ENCODE results near the gene DMXL1.
A peak's percentile ranks its signal among the peaks of the same experiment; 100 is the strongest.
"Not testable (repeated sequence)": the region's sequence is repeated elsewhere in the genome, so short reads cannot be mapped to it uniquely, and the experiment has no call there.

The DMXL1 gene

DNA sequence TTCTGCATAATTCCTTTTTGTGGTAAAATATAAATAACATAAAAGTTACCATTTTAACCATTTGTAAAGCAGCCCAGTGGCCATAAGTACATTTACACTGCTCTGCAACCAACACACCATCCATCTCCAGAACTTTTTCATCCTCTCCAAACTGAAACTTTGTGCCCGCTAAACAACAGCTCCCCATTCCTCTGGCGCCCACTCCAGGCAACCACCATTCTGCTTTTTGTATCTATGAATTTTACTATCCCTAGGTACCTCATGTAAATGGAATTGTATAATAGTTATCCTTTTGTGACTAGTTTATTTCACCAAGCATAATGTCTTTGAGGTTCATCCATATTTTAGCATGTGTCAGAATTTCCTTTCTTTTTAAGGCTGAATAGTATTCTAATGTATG, 141.1 kb downstream of the DMXL1 start:
- DNase-seq = no peak

DNA sequence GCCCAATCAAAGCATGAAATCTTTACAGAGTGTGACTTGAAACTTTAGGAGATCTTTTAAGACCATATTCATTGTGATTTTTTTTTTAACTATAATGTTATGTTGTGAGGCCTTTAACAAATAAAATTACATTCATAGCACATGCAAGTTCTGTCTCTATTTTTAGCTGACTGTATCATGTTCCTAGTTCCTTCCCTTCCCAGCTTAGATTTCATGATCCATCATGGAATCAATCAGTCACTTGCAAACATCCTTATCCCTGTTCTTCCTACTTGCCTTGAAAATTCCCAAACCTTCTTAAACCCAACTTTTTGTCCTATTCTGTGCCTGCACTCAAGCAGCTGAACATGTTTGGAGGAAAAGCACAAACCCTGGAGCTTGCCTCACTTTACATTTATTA, 141.8 kb downstream of the DMXL1 start:
- no peak for DNase-seq

DNA sequence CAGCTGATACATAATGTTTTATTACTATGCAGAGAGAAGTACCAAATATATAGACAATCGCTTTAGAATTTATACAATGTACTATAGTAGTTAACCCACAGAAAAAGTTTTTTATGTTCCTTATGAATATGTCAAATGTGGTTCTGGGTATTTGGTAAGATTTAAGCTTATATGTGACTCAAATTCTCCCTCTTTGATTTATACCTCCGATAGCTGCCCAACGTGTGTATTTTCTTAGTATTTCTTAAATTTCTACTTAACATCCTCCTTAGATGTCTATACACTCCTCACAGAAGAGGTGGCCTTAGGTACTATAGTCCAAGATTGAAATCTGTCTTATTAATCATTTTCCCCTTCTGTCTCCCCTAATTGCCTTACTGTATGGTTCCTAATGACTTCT, 146.3 kb downstream of the DMXL1 start:
- no peak for DNase-seq

- DNase-seq = no peak
Measured at GRCh38 chr5:119218830-119219782, 148.2 kb downstream of the DMXL1 start.

DNA sequence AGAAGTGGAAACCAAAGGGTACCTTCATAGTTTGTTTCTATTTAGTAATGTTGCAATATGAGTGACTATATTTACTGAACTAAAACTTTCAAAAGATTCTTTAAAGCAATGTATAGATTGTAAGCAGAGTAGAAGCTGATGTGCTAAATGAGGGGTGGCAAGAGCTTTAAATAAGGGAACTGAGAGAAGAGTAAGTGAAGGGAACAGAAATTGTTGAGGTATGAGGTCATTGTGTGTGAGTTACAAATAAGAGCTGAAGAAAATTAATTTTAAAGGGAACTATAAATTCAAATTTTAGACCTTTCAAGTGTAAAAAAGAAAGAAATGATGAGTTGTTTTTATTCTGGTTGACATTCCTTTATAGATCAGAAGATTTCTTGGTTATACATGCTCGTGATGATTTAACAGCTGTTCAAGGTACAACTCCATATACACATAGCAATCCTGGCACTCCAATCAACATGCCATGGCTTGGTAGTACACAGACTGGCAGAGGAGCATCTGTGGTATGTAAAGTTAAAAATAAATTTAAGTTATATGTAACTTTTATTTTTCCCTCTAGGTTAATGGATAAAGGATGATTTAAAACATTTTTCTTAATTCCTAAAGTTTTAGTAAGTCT, 149.8 kb downstream of the DMXL1 start:
- no peak for DNase-seq

DNA sequence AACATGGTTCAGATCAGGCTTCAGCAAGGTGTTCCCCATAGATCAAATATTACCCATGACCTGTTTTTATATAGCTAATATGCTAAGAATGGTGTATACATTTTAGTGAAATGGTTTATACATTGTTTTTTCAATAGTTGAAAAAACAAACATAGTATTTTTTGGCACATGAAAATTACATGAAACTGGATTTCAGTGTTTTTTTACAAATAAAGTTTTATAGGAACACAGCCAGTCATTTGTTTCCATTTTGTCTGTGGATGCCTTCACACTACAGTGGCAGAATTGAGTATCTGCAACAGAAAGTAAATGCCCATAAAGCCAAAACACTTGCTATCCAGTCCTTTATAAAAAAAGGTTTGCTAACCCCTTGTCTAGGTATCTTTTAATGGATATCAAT, 150.4 kb downstream of the DMXL1 start:
- no peak for DNase-seq

DNA sequence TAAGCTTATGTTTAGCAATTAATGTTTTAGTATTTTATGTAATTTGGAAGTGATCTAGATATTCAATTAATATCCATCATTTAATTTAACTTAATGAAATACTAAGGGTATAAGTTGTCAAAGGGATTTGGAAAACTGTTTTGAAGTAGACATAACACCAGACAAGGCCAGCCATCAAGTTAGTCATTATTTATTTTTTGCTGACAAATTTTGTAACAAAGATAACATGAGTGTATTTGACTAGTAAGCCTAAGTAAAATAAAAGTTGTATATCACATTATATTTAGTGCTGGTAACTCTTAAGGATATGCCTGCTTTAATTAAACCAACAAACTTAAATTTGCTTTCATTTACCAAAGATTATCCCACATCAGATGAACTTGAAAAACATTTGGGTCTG, 159.1 kb downstream of the DMXL1 start:
- DNase-seq = no peak

- no peak for DNase-seq
Measured at GRCh38 chr5:119238265-119239118, 167.6 kb downstream of the DMXL1 start.

DNA sequence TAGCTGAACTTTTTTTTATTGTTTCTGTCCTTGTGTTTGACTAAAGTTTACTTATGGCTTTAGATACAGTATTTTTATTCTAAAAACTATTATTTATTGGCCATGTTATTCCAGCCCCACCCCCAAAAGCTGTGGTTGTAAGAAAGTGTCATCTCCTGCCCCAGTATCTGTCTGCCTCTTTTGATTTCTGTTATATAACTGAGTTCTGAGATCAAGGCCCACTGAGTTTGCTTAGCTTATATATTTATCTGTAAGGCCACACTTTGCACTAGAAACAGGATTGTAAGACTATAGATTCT, 168.2 kb downstream of the DMXL1 start:
- no peak for DNase-seq

GRCh38 chr5:119239826-119240225, 168.9 kb downstream of the DMXL1 start:
- not testable (repeated sequence) for DNase-seq

- DNase-seq = no peak
Measured at GRCh38 chr5:119243888-119244287, 173.0 kb downstream of the DMXL1 start.

- DNase-seq = no peak
Measured at GRCh38 chr5:119250946-119251901, 180.3 kb downstream of the DMXL1 start.

DNA sequence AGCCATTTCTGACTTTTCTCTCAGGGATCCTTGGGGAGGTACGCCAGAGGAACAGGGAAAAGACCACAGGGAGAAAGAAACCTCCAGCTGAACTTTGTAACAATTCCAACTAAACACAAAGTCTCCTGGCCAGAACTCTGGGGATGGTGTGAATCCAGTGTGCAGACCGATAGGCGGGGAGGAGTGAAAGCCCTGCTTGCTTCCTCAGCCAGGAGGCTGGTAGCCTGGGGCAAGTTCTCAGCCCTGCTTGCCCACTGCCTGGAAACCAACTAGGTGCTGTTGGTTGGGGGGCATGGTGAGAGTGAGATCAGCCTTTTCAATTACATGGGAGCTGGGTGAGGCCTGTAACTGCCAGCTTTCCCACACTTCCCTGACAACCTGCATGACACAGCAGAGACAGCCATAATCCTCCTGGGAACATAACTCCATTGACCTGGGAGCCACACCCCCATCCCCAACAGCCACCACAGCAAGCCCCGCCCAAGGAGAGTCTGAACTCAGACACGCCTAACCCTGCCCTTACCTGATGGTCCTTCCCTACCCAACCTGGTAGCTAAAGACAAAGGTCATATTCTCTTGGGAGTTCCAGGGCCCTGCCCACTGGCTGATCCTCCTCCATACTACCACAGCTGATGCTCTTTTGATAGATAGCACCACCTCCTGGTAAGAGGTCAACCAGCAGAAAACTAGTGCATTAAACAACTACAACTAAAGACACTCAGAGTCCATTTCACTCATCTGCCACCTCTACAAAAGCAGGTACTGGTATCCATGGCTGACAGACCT, 184.9 kb downstream of the DMXL1 start:
- no peak for DNase-seq

DNA sequence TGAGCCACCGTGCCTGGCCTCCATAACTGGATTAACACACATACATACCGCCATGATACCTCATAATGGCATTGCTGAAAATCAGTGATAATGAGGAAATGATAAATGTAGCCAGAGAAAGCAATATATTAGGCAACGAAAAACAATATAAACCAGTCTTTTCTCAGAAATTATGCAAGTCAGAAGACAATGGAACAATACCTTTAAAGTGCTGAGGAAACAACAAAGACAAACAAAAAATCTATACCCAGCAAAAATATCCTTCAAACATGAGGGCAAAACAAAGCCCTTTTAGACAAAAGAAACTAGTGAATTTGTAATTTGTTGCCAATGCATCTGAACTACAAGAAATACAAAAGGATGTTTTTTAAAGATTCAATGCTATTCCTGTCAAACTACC, 186.7 kb downstream of the DMXL1 start:
- DNase-seq = no peak

GRCh38 chr5:119263639-119264038, 192.8 kb downstream of the DMXL1 start:
- DNase-seq = no peak

GRCh38 chr5:119264186-119264585, 193.3 kb downstream of the DMXL1 start:
- DNase-seq = no peak

DNA sequence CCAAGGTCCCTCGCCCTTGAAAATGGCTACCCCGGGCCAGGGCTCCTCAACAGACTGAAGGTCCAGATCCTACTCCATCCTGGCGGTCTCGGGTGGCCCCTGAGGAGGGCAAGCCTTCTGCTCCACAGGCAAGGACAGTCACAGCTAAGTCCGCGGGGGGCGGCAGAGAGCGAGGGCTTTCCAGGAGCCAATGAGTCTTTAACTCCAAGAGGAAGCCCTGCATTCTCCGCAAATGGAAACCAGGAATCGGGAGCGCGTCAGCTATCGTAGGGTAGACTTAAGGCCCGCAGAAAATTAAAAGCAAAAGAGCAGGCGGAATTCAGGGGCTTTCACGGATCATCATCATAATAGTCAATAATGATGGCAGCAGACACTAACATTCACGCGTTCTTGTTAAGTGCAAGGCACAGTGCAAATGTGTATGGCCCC, 197.1 kb downstream of the DMXL1 start:
- DNase-seq = peak; percentile 18 to 88 (median 78)

GRCh38 chr5:119268387-119269060, 197.6 kb downstream of the DMXL1 start:
- peak; percentile 66 to 93 (median 87) for DNase-seq

DNA sequence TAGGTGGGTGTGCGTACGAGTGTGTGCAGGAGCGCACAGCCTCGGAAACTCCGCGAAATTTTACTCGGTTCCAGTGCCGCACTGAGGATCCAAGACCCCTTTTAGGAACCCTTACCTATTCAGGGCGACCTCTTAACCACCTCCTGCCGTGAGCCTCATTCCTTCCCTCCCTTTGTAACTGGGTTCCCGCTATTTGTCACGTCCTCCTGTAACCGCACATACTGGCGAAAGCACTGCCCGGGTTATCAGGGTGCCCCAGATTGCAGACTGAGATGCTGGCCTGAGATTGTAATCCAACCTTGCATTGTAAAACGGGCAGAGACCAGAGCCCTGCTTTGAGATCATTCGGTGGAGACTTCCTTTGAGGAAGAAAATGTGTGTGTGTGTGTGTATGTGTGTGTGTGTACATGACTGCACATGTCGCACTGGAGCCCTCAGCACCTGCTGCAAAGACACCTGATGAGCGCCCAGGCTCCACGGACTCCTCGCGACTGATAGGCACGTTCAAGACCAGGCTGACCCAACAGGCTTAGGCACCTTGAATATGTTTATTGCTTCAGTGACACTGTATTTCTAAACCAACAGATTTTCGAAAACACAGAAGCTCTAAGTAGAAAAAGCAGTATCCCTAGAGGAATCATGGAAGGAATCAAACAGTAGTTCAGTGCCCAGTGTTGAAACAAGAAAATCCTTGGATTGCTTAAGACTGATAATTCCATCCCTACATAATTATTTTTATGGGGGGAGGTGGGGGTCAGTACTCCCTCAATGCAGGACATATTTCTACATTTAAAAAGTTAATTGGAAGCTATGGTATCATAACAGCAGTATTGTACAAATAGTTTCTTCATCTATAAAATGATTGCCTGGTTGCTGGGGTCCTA, 198.4 kb downstream of the DMXL1 start:
- peak in 3 of 14 donors; percentile 31 to 46 (median 32) for DNase-seq

All from C1 segment of cervical spinal cord (tissue), 14 donors.